Vagina (tissue), 2 donors: ENCODE measurements around the gene CCDC117.

Experiments used
- POLR2AphosphoS5 ChIP-seq, 2 donors: sonication (generic); formaldehyde crosslinking; IDR thresholded peaks; one replicate each; pipeline ENCODE4 v1.9.0; 2017; ENCODE audit warnings: antibody characterized with exemption in 2 of 2, mild to moderate bottlenecking in 2 of 2, low read depth in 1 of 2; ENCODE audit not compliant: insufficient read depth in 1 of 2
- TF ChIP-seq, protein P1 (sequence below), 3 experiments: fragments of 450-650 bp in 2 of 3; fragments of 200-600 bp in 1 of 3; sonication (generic) in 1 of 3; IDR thresholded peaks; one replicate each; pipeline ENCODE4 v1.5.1; 2017 to 2019; ENCODE audit warnings: antibody characterized with exemption in 3 of 3, mild to moderate bottlenecking in 2 of 3, moderate library complexity in 2 of 3

DNA sequence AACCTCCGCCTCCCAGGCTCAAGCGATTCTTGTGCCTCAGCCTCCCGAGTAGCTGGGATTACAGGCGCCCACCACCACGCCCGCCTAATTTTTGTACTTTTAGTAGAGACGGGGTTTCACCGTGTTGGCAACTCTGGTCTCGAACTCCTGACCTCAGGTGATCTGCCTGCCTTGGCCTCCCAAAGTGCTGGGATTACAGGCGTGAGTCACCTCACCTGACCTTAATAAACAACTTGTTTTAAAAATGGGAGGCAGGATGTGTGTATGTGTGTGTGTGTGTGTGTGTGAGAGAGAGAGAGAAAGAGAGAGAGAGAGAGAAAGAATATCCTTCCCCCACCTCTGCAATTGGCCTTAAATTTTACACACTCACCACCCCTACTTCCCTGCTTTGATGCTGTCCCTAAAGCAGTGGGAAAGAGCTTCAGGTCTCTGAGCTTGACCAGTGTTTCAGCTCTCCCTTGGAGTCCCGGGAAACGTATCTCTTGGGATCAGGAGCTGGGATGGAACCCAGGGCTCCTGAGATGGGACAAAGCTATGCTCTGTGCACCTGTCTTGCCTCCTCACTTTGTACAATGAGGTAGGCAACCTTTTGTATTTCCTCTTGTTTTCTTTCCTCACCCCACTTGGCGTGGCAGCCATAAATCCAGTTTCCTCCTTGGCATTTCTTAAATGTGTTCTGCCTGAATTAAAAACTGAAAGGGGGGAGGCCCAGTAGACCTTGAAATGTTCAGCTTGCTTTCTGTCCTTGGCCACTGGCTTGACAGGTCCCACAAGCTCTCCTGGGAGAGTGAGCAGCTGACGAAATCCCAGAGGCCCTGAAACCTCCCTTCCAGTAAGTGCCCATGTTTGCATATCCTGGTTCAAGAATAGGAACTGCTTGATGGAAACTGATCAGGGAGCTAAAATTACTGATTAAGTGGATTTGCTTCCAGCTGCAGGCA lies 45.7 kb downstream of the CCDC117 start:
- TF ChIP-seq, protein P1, sequence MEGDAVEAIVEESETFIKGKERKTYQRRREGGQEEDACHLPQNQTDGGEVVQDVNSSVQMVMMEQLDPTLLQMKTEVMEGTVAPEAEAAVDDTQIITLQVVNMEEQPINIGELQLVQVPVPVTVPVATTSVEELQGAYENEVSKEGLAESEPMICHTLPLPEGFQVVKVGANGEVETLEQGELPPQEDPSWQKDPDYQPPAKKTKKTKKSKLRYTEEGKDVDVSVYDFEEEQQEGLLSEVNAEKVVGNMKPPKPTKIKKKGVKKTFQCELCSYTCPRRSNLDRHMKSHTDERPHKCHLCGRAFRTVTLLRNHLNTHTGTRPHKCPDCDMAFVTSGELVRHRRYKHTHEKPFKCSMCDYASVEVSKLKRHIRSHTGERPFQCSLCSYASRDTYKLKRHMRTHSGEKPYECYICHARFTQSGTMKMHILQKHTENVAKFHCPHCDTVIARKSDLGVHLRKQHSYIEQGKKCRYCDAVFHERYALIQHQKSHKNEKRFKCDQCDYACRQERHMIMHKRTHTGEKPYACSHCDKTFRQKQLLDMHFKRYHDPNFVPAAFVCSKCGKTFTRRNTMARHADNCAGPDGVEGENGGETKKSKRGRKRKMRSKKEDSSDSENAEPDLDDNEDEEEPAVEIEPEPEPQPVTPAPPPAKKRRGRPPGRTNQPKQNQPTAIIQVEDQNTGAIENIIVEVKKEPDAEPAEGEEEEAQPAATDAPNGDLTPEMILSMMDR (IDR thresholded peaks at IDR 0.05), result no peak
- TF ChIP-seq POLR2AphosphoS5 (IDR thresholded peaks at IDR 0.05; ENCODE audit: insufficient read depth in 1 of 2, low read depth in 1 of 2), result peak in 1 of 2 donors; percentile 43
